ENCODE results near the gene PCDHGB5.
"Not testable (repeated sequence)": the region's sequence is repeated elsewhere in the genome, so short reads cannot be mapped to it uniquely, and the experiment has no call there.

The PCDHGB5 gene

GRCh38 chr5:141373673-141374317, 24.0 kb upstream of the PCDHGB5 start, which contains the start of gene PCDHGA6:
PCDHGA6 (plus strand) TSS chr5:141373891; CDS start chr5:141374084, 193 bp downstream.
- H3K27ac ChIP-seq = no peak within 1 kb of the TSS
- no peak for TF ChIP-seq CTCF (IDR thresholded peaks at IDR 0.05)
- no peaks in the 10 kb centered on the region for H3K4me1 ChIP-seq (ENCODE audit: control insufficient read depth in 1 of 2, insufficient read depth in 1 of 2, low read depth in 1 of 2, low read length in 1 of 2)
- peaks cover 39% of the 10 kb centered on the region for H3K9me3 ChIP-seq
- no peak within 1 kb of the TSS for H3K4me3 ChIP-seq (ENCODE audit: low read depth in 1 of 2, low read length in 1 of 2)
- H3K27me3 ChIP-seq = peaks cover 96% of the 10 kb centered on the region
- H3K36me3 ChIP-seq = no peaks in the 10 kb centered on the region

GRCh38 chr5:141374627-141375026, 23.1 kb upstream of the PCDHGB5 start:
- Histone ChIP-seq H3K27ac (no peak overlapping the region), H3K4me3 (ENCODE audit: low read depth in 1 of 2, low read length in 1 of 2) (no peak overlapping the region), H3K4me1 (ENCODE audit: control insufficient read depth in 1 of 2, insufficient read depth in 1 of 2, low read depth in 1 of 2, low read length in 1 of 2) (no peaks in the 10 kb centered on the region), H3K27me3 (peaks cover 96% of the 10 kb centered on the region), H3K36me3 (no peaks in the 10 kb centered on the region), H3K9me3 (peaks cover 38% of the 10 kb centered on the region)
- no peak for TF ChIP-seq CTCF (IDR thresholded peaks at IDR 0.05)

GRCh38 chr5:141375444-141376155, 22.1 kb upstream of the PCDHGB5 start:
- H3K4me3 ChIP-seq (ENCODE audit: low read depth in 1 of 2, low read length in 1 of 2); H3K4me1 ChIP-seq (ENCODE audit: control insufficient read depth in 1 of 2, insufficient read depth in 1 of 2, low read depth in 1 of 2, low read length in 1 of 2); H3K36me3 ChIP-seq; H3K27ac ChIP-seq: not testable (repeated sequence)
- H3K27me3 ChIP-seq = peaks cover 94% of the 10 kb centered on the region
- peaks cover 38% of the 10 kb centered on the region for H3K9me3 ChIP-seq

GRCh38 chr5:141382469-141383294, 15.1 kb upstream of the PCDHGB5 start, which contains the start of gene PCDHGA7:
PCDHGA7 (plus strand) TSS chr5:141382742; CDS start chr5:141382900, 158 bp downstream.
- Histone ChIP-seq H3K4me3 (ENCODE audit: low read depth in 1 of 2, low read length in 1 of 2) (no peak within 1 kb of the TSS), H3K4me1 (ENCODE audit: control insufficient read depth in 1 of 2, insufficient read depth in 1 of 2, low read depth in 1 of 2, low read length in 1 of 2) (no peaks in the 10 kb centered on the region), H3K36me3 (no peaks in the 10 kb centered on the region), H3K9me3 (peaks cover 12% of the 10 kb centered on the region), H3K27me3 (peaks cover 97% of the 10 kb centered on the region), H3K27ac (no peak within 1 kb of the TSS)
- TF ChIP-seq CTCF (IDR thresholded peaks at IDR 0.05) = no peak

- H3K9me3 ChIP-seq = peaks cover 9% of the 10 kb centered on the region
- no peaks in the 10 kb centered on the region for H3K4me1 ChIP-seq (ENCODE audit: control insufficient read depth in 1 of 2, insufficient read depth in 1 of 2, low read depth in 1 of 2, low read length in 1 of 2)
- H3K27ac ChIP-seq = no peak overlapping the region
- no peak for TF ChIP-seq CTCF (IDR thresholded peaks at IDR 0.05)
- no peak overlapping the region for H3K4me3 ChIP-seq (ENCODE audit: low read depth in 1 of 2, low read length in 1 of 2)
- H3K27me3 ChIP-seq = peaks cover 96% of the 10 kb centered on the region
- no peaks in the 10 kb centered on the region for H3K36me3 ChIP-seq
Observed at GRCh38 chr5:141383345-141383744, 14.4 kb upstream of the PCDHGB5 start.
